ENCODE measurements around the gene ADAMTS17. TPM values are rescaled to one million over a fixed set of nuclear protein-coding genes. Genes with fewer than 3 reads are reported as not detected.

The ADAMTS17 gene
- polyA plus RNA-seq, 4 donors, result 0.45 to 3.1 (median 1.2) TPM

GRCh38 chr15:100125401-100126191, 216.2 kb downstream of the ADAMTS17 start:
- Histone ChIP-seq H3K27ac (ENCODE audit: low read depth in 1 of 3, low read length in 2 of 3) (no peak overlapping the region), H3K36me3 (ENCODE audit: control insufficient read depth in 3 of 3, insufficient read depth in 2 of 3, low read depth in 1 of 3, low read length in 3 of 3) (peaks cover 0 to 3% (median 0%) of the 10 kb centered on the region in 3 donors), H3K27me3 (ENCODE audit: control insufficient read depth in 3 of 3, insufficient read depth in 3 of 3, low read length in 3 of 3) (no peaks in the 10 kb centered on the region), H3K9me3 (ENCODE audit: control insufficient read depth in 2 of 2, insufficient read depth in 1 of 2, low read depth in 1 of 2, low read length in 1 of 2) (peaks cover 0 to 6% of the 10 kb centered on the region in 2 donors), H3K4me1 (ENCODE audit: control insufficient read depth in 3 of 3, insufficient read depth in 2 of 3, low read depth in 1 of 3, low read length in 2 of 3) (no peaks in the 10 kb centered on the region), H3K4me3 (ENCODE audit: low read depth in 1 of 3, low read length in 3 of 3) (no peak overlapping the region)
- WGBS, 3 donors, result 65 to 90% (median 88%) methylated on average over 19 of the region's 19 CpGs
- no peak for FAIRE-seq
- DNase-seq, result no peak

- no peak overlapping the region for H3K4me3 ChIP-seq (ENCODE audit: low read depth in 1 of 3, low read length in 3 of 3)
- H3K36me3 ChIP-seq (ENCODE audit: control insufficient read depth in 3 of 3, insufficient read depth in 2 of 3, low read depth in 1 of 3, low read length in 3 of 3), result peaks cover 0 to 3% (median 0%) of the 10 kb centered on the region in 3 donors
- peaks cover 0 to 6% of the 10 kb centered on the region in 2 donors for H3K9me3 ChIP-seq (ENCODE audit: control insufficient read depth in 2 of 2, insufficient read depth in 1 of 2, low read depth in 1 of 2, low read length in 1 of 2)
- H3K27me3 ChIP-seq (ENCODE audit: control insufficient read depth in 3 of 3, insufficient read depth in 3 of 3, low read length in 3 of 3), result no peaks in the 10 kb centered on the region
- no peak for DNase-seq
- WGBS, 3 donors, result 91 to 98% (median 95%) methylated on average over 5 of the region's 5 CpGs
- FAIRE-seq, result no peak
- H3K4me1 ChIP-seq (ENCODE audit: control insufficient read depth in 3 of 3, insufficient read depth in 2 of 3, low read depth in 1 of 3, low read length in 2 of 3), result no peaks in the 10 kb centered on the region
- no peak overlapping the region for H3K27ac ChIP-seq (ENCODE audit: low read depth in 1 of 3, low read length in 2 of 3)
These were observed 216.8 kb downstream of the ADAMTS17 start for GRCh38 chr15:100124936-100125335.

- Histone ChIP-seq H3K36me3 (ENCODE audit: control insufficient read depth in 3 of 3, insufficient read depth in 2 of 3, low read depth in 1 of 3, low read length in 3 of 3) (peaks cover 0 to 3% (median 0%) of the 10 kb centered on the region in 3 donors), H3K4me3 (ENCODE audit: low read depth in 1 of 3, low read length in 3 of 3) (no peak overlapping the region), H3K27me3 (ENCODE audit: control insufficient read depth in 3 of 3, insufficient read depth in 3 of 3, low read length in 3 of 3) (no peaks in the 10 kb centered on the region), H3K9me3 (ENCODE audit: control insufficient read depth in 2 of 2, insufficient read depth in 1 of 2, low read depth in 1 of 2, low read length in 1 of 2) (peaks cover 0 to 10% of the 10 kb centered on the region in 2 donors), H3K27ac (ENCODE audit: low read depth in 1 of 3, low read length in 2 of 3) (no peak overlapping the region), H3K4me1 (ENCODE audit: control insufficient read depth in 3 of 3, insufficient read depth in 2 of 3, low read depth in 1 of 3, low read length in 2 of 3) (no peaks in the 10 kb centered on the region)
- DNase-seq, result no peak
- WGBS, 3 donors, result 93 to 98% (median 96%) methylated on average over 14 of the region's 14 CpGs
- no peak for FAIRE-seq
These were observed 217.4 kb downstream of the ADAMTS17 start for GRCh38 chr15:100124361-100124760.

GRCh38 chr15:100123611-100124010, 218.2 kb downstream of the ADAMTS17 start:
- Histone ChIP-seq H3K4me1 (ENCODE audit: control insufficient read depth in 3 of 3, insufficient read depth in 2 of 3, low read depth in 1 of 3, low read length in 2 of 3) (no peaks in the 10 kb centered on the region), H3K9me3 (ENCODE audit: control insufficient read depth in 2 of 2, insufficient read depth in 1 of 2, low read depth in 1 of 2, low read length in 1 of 2) (peaks cover 0 to 10% of the 10 kb centered on the region in 2 donors), H3K36me3 (ENCODE audit: control insufficient read depth in 3 of 3, insufficient read depth in 2 of 3, low read depth in 1 of 3, low read length in 3 of 3) (peaks cover 0 to 3% (median 0%) of the 10 kb centered on the region in 3 donors), H3K4me3 (ENCODE audit: low read depth in 1 of 3, low read length in 3 of 3) (no peak overlapping the region), H3K27ac (ENCODE audit: low read depth in 1 of 3, low read length in 2 of 3) (no peak overlapping the region), H3K27me3 (ENCODE audit: control insufficient read depth in 3 of 3, insufficient read depth in 3 of 3, low read length in 3 of 3) (no peaks in the 10 kb centered on the region)
- no peak for FAIRE-seq
- no peak for DNase-seq
- WGBS, 3 donors, result 87 to 90% (median 89%) methylated on average over 9 of the region's 9 CpGs

- H3K9me3 ChIP-seq (ENCODE audit: control insufficient read depth in 2 of 2, insufficient read depth in 1 of 2, low read depth in 1 of 2, low read length in 1 of 2), result peaks cover 0 to 14% of the 10 kb centered on the region in 2 donors
- H3K4me1 ChIP-seq (ENCODE audit: control insufficient read depth in 3 of 3, insufficient read depth in 2 of 3, low read depth in 1 of 3, low read length in 2 of 3), result no peaks in the 10 kb centered on the region
- FAIRE-seq (no peak), DNase-seq (no peak)
- no peaks in the 10 kb centered on the region for H3K27me3 ChIP-seq (ENCODE audit: control insufficient read depth in 3 of 3, insufficient read depth in 3 of 3, low read length in 3 of 3)
- 90 to 93% (median 92%) methylated on average over 2 of the region's 2 CpGs for WGBS, 3 donors
- H3K4me3 ChIP-seq (ENCODE audit: low read depth in 1 of 3, low read length in 3 of 3), result no peak overlapping the region
- H3K36me3 ChIP-seq (ENCODE audit: control insufficient read depth in 3 of 3, insufficient read depth in 2 of 3, low read depth in 1 of 3, low read length in 3 of 3), result peaks cover 0 to 6% (median 0%) of the 10 kb centered on the region in 3 donors
- H3K27ac ChIP-seq (ENCODE audit: low read depth in 1 of 3, low read length in 2 of 3), result no peak overlapping the region
These were observed 220.5 kb downstream of the ADAMTS17 start for GRCh38 chr15:100121285-100121684.

- Histone ChIP-seq H3K4me1 (ENCODE audit: control insufficient read depth in 3 of 3, insufficient read depth in 2 of 3, low read depth in 1 of 3, low read length in 2 of 3) (no peaks in the 10 kb centered on the region), H3K36me3 (ENCODE audit: control insufficient read depth in 3 of 3, insufficient read depth in 2 of 3, low read depth in 1 of 3, low read length in 3 of 3) (peaks cover 0 to 6% (median 0%) of the 10 kb centered on the region in 3 donors), H3K9me3 (ENCODE audit: control insufficient read depth in 2 of 2, insufficient read depth in 1 of 2, low read depth in 1 of 2, low read length in 1 of 2) (peaks cover 0 to 14% of the 10 kb centered on the region in 2 donors), H3K27me3 (ENCODE audit: control insufficient read depth in 3 of 3, insufficient read depth in 3 of 3, low read length in 3 of 3) (no peaks in the 10 kb centered on the region), H3K27ac (ENCODE audit: low read depth in 1 of 3, low read length in 2 of 3) (no peak overlapping the region), H3K4me3 (ENCODE audit: low read depth in 1 of 3, low read length in 3 of 3) (no peak overlapping the region)
- DNase-seq, result no peak
- WGBS, 3 donors, result 90 to 95% (median 93%) methylated on average over 1 of the region's 1 CpG
- FAIRE-seq, result no peak
These were observed 221.7 kb downstream of the ADAMTS17 start for GRCh38 chr15:100120111-100120510.

- peaks cover 0 to 14% of the 10 kb centered on the region in 2 donors for H3K9me3 ChIP-seq (ENCODE audit: control insufficient read depth in 2 of 2, insufficient read depth in 1 of 2, low read depth in 1 of 2, low read length in 1 of 2)
- FAIRE-seq (no peak), DNase-seq (no peak)
- peaks cover 0 to 3% (median 3%) of the 10 kb centered on the region in 3 donors for H3K4me1 ChIP-seq (ENCODE audit: control insufficient read depth in 3 of 3, insufficient read depth in 2 of 3, low read depth in 1 of 3, low read length in 2 of 3)
- 85 to 92% (median 86%) methylated on average over 9 of the region's 9 CpGs for WGBS, 3 donors
- H3K27ac ChIP-seq (ENCODE audit: low read depth in 1 of 3, low read length in 2 of 3), result no peak overlapping the region
- no peak overlapping the region for H3K4me3 ChIP-seq (ENCODE audit: low read depth in 1 of 3, low read length in 3 of 3)
- peaks cover 0 to 5% (median 0%) of the 10 kb centered on the region in 3 donors for H3K36me3 ChIP-seq (ENCODE audit: control insufficient read depth in 3 of 3, insufficient read depth in 2 of 3, low read depth in 1 of 3, low read length in 3 of 3)
- H3K27me3 ChIP-seq (ENCODE audit: control insufficient read depth in 3 of 3, insufficient read depth in 3 of 3, low read length in 3 of 3), result no peaks in the 10 kb centered on the region
These were observed 223.2 kb downstream of the ADAMTS17 start for GRCh38 chr15:100118546-100118945.

GRCh38 chr15:100116416-100117190, 225.2 kb downstream of the ADAMTS17 start:
- DNase-seq (no peak), FAIRE-seq (no peak)
- Histone ChIP-seq H3K27ac (ENCODE audit: low read depth in 1 of 3, low read length in 2 of 3) (no peak overlapping the region), H3K27me3 (ENCODE audit: control insufficient read depth in 3 of 3, insufficient read depth in 3 of 3, low read length in 3 of 3) (no peaks in the 10 kb centered on the region), H3K4me1 (ENCODE audit: control insufficient read depth in 3 of 3, insufficient read depth in 2 of 3, low read depth in 1 of 3, low read length in 2 of 3) (peaks cover 0 to 7% (median 3%) of the 10 kb centered on the region in 3 donors), H3K36me3 (ENCODE audit: control insufficient read depth in 3 of 3, insufficient read depth in 2 of 3, low read depth in 1 of 3, low read length in 3 of 3) (peaks cover 0 to 4% (median 0%) of the 10 kb centered on the region in 3 donors), H3K9me3 (ENCODE audit: control insufficient read depth in 2 of 2, insufficient read depth in 1 of 2, low read depth in 1 of 2, low read length in 1 of 2) (peaks cover 0 to 9% of the 10 kb centered on the region in 2 donors), H3K4me3 (ENCODE audit: low read depth in 1 of 3, low read length in 3 of 3) (no peak overlapping the region)
- 82 to 85% (median 84%) methylated on average over 15 to 17 of the region's 17 CpGs for WGBS, 3 donors
